ENCODE data around the gene ATG14. TPM values are rescaled to one million over a fixed set of nuclear protein-coding genes. Genes with fewer than 3 reads are reported as not detected.
"Not testable (repeated sequence)": the region's sequence is repeated elsewhere in the genome, so short reads cannot be mapped to it uniquely, and the experiment has no call there.

Gene ATG14
- 21.7 TPM for total RNA-seq

GRCh38 chr14:55411426-55412389, at the start of gene ATG14:
Gene ATG14, minus strand, starts transcription at chr14:55411830. Its CDS starts 8 bp downstream, at chr14:55411822.
- DNase-seq = peak; percentile 96

GRCh38 chr14:55458800-55459515, 47.3 kb upstream of the ATG14 start:
- no peak for DNase-seq

- DNase-seq = no peak
Observed at GRCh38 chr14:55457496-55457895, 45.9 kb upstream of the ATG14 start.

- DNase-seq = not testable (repeated sequence)
Observed at GRCh38 chr14:55456411-55456810, 44.8 kb upstream of the ATG14 start.

GRCh38 chr14:55454264-55455002, 42.8 kb upstream of the ATG14 start:
- peak; percentile 60 for DNase-seq

- no peak for DNase-seq
Observed at GRCh38 chr14:55451950-55452349, 40.3 kb upstream of the ATG14 start.

- DNase-seq = no peak
Observed at GRCh38 chr14:55451398-55451797, 39.8 kb upstream of the ATG14 start.

- DNase-seq = no peak
Observed at GRCh38 chr14:55450987-55451386, 39.4 kb upstream of the ATG14 start.

- no peak for DNase-seq
Observed at GRCh38 chr14:55450539-55450938, 38.9 kb upstream of the ATG14 start.

- no peak for DNase-seq
Observed at GRCh38 chr14:55450124-55450523, 38.5 kb upstream of the ATG14 start.

- no peak for DNase-seq
Observed at GRCh38 chr14:55449116-55449515, 37.5 kb upstream of the ATG14 start.

- DNase-seq = peak; percentile 32
Observed at GRCh38 chr14:55448141-55448614, 36.5 kb upstream of the ATG14 start.

GRCh38 chr14:55446833-55447232, 35.2 kb upstream of the ATG14 start:
- DNase-seq = no peak

- DNase-seq = peak; percentile 89
Observed at GRCh38 chr14:55446127-55446736, 34.6 kb upstream of the ATG14 start.

GRCh38 chr14:55441286-55441685, 29.7 kb upstream of the ATG14 start:
- DNase-seq = no peak

GRCh38 chr14:55440385-55440784, 28.8 kb upstream of the ATG14 start, which contains the start of gene TBPL2:
Gene TBPL2, minus strand, starts transcription at chr14:55440616. Its CDS starts 167 bp downstream, at chr14:55440449.
- no peak for DNase-seq

GRCh38 chr14:55438066-55438683, 26.5 kb upstream of the ATG14 start:
- DNase-seq = peak; percentile 69

- DNase-seq = no peak
Observed at GRCh38 chr14:55436931-55437330, 25.3 kb upstream of the ATG14 start.

- no peak for DNase-seq
Observed at GRCh38 chr14:55436519-55436918, 24.9 kb upstream of the ATG14 start.

- DNase-seq = no peak
Observed at GRCh38 chr14:55434805-55435174, 23.2 kb upstream of the ATG14 start.

Data from tongue (tissue), 2 donors.